Adrenal gland (tissue), 12 donors: ENCODE measurements around the gene DUOXA1. TPM values are rescaled to one million over a fixed set of nuclear protein-coding genes. Genes with fewer than 3 reads are reported as not detected.
A peak's percentile ranks its signal among the peaks of the same experiment; 100 is the strongest.

ENCODE experiments used
- DNase-seq, 7 donors: peaks; one replicate each; pipeline ENCODE4 v3.0.0-alpha.2; 2019 to 2020
- H3K27ac ChIP-seq, 5 donors: fragments of 200-600 bp; sonication (generic) in 4 of 5; 1 replicate in 3 of 5; 2 replicates in 2 of 5; pipeline versions ENCODE4 v1.5.1 to v1.8.0; 2016 to 2020; ENCODE audit warnings: mild to moderate bottlenecking in 1 of 5
- H3K27me3 ChIP-seq: fragments of 200-600 bp; 2 replicates; pipeline ENCODE4 v1.8.0; 2021
- H3K36me3 ChIP-seq, 2 donors: fragments of 200-600 bp; replicated peaks in 1 of 2; 1 replicate in 1 of 2; 2 replicates in 1 of 2; pipeline versions ENCODE4 v1.5.1 to v1.8.0; 2018 to 2022
- H3K4me1 ChIP-seq, 2 donors: fragments of 200-600 bp; replicated peaks in 1 of 2; 1 replicate in 1 of 2; 2 replicates in 1 of 2; pipeline versions ENCODE4 v1.5.1 to v1.8.0; 2018 to 2021
- H3K4me3 ChIP-seq, 4 donors: fragments of 200-600 bp; sonication (generic) in 3 of 4; one replicate each; pipeline ENCODE4 v1.5.1; 2016 to 2018
- H3K9me3 ChIP-seq, 3 donors: fragments of 200-600 bp; sonication (generic) in 1 of 3; replicated peaks in 1 of 3; 1 replicate in 2 of 3; 2 replicates in 1 of 3; pipeline versions ENCODE4 v1.5.1 to v1.8.0; 2016 to 2021
- POLR2A ChIP-seq, 2 donors: fragments of 450-650 bp; IDR thresholded peaks; one replicate each; pipeline ENCODE4 v1.6.1; 2017; ENCODE audit warnings: antibody characterized with exemption in 2 of 2, mild to moderate bottlenecking in 2 of 2, moderate library complexity in 1 of 2
- WGBS, 4 donors: extraction: QIAGEN DNeasy Blood & Tissue Kit in 2 of 4; methylation state at CpG; one replicate each; pipeline versions ENCODE4 v1.1.5 to v1.1.7; 2013 to 2017; 5-methylcytosine and 5-hydroxymethylcytosine counted together
- intact Hi-C, 2 donors: fragments of 100-400 bp; cut with DNase I; formaldehyde crosslinking; loops; one replicate each; pipeline versions ENCODE4 v1.14.1 to v1.15.0; 2022 to 2023
- polyA plus RNA-seq, 3 donors: library from polyadenylated mRNA; stranded (reverse); fragments of 200-250 nt in 2 of 3; fragments of 350-450 nt in 1 of 3; fragmentation: Illumina TruSeq in 1 of 3; extraction: RNeasy Lipid Tissue Mini Kit (QIAGEN cat#74804) in 1 of 3; gene quantifications; one replicate each; pipeline ENCODE4 v1.2.3, GENCODE V29; 2013 to 2014
- total RNA-seq, 9 donors: library from RNA; depleted of rRNA in 4 of 9; stranded (reverse); fragments of >200 nt in 4 of 9; fragments of 120-200 nt in 1 of 9; fragmentation: NEBNext Ultra II Directional in 1 of 9; extraction: Animal tissue kit (Norgen Biotek cat#: 25700) in 1 of 9; gene quantifications; one replicate each; pipeline versions ENCODE4 v1.1.0 to v1.2.4, GENCODE V29; 2013 to 2023
- TF ChIP-seq, protein P1 (sequence below), 6 experiments: fragments of 450-650 bp in 4 of 6; fragments of 200-600 bp in 2 of 6; sonication (generic) in 1 of 6; IDR thresholded peaks; 1 replicate in 5 of 6; 2 replicates in 1 of 6; pipeline versions ENCODE4 v1.5.1 to v1.8.0; 2016 to 2021; ENCODE audit warnings: antibody characterized with exemption in 6 of 6, mild to moderate bottlenecking in 2 of 6, moderate library complexity in 1 of 6
- donor health status: healthy with polysubstance abuse.
- donor health status: Bipolar disorder and iron deficiency.
- donor health status: DM: yes; HTN: yes; CAD: no.
- donor health status: DM: no; HTN: no; CAD: no.
- donor health status: DM: no; HTN: no; CAD: no.
- donor health status: DM: yes; HTN: yes; CAD: no.

DUOXA1 gene
- total and polyA plus RNA-seq, 12 donors: 0.11 to 21.3 (median 5.2) TPM

DNA sequence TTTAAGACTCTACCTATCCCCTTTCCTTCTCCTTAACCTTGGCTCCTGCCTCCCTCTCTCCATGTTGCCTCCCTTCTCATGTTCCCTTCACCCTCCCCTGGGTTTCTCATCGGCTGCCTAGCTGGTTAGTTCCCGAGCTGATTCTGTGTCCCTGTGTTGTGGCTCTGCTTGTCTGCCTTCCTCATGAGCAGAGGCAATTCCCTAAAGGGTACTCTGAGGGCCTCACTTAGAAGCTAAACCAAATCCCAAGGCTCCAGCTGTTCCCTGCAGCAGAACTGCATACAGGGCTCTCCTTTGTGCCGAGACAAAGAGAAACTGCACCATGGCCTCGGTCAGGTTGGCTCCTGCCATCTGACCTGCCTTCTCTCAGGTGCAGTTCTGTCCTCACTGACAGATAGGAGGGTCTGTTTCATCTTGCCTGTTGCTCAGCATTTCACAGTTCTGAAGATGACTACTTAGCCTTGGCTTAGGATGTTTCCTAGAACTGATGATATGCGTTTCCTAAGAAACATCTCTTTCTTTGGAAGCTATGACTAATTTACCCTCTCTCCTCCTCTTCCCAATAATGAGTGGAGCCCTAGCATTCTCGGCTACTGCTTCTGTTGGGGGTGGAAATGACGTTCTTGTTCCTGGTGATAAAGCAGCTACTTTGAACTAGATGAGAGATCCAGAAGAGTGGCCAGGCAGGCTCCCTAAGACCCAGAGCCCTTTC, 27.2 kb upstream of the DUOXA1 start:
- Histone ChIP-seq H3K27ac (peak overlapping the region in 1 of 5 donors; percentile 54), H3K4me1 (peaks cover 0 to 7% of the 10 kb centered on the region in 2 donors), H3K4me3 (no peak overlapping the region), H3K9me3 (no peaks in the 10 kb centered on the region), H3K27me3 (no peaks in the 10 kb centered on the region), H3K36me3 (no peaks in the 10 kb centered on the region)
- 69 to 81% (median 79%) methylated on average over 7 of the region's 7 CpGs for WGBS, 4 donors
- no peak for DNase-seq
- no peak for TF ChIP-seq POLR2A (IDR thresholded peaks at IDR 0.05)
- TF ChIP-seq, protein P1, sequence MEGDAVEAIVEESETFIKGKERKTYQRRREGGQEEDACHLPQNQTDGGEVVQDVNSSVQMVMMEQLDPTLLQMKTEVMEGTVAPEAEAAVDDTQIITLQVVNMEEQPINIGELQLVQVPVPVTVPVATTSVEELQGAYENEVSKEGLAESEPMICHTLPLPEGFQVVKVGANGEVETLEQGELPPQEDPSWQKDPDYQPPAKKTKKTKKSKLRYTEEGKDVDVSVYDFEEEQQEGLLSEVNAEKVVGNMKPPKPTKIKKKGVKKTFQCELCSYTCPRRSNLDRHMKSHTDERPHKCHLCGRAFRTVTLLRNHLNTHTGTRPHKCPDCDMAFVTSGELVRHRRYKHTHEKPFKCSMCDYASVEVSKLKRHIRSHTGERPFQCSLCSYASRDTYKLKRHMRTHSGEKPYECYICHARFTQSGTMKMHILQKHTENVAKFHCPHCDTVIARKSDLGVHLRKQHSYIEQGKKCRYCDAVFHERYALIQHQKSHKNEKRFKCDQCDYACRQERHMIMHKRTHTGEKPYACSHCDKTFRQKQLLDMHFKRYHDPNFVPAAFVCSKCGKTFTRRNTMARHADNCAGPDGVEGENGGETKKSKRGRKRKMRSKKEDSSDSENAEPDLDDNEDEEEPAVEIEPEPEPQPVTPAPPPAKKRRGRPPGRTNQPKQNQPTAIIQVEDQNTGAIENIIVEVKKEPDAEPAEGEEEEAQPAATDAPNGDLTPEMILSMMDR (IDR thresholded peaks at IDR 0.05): no peak
- intact Hi-C loops: no loop called here

DNA sequence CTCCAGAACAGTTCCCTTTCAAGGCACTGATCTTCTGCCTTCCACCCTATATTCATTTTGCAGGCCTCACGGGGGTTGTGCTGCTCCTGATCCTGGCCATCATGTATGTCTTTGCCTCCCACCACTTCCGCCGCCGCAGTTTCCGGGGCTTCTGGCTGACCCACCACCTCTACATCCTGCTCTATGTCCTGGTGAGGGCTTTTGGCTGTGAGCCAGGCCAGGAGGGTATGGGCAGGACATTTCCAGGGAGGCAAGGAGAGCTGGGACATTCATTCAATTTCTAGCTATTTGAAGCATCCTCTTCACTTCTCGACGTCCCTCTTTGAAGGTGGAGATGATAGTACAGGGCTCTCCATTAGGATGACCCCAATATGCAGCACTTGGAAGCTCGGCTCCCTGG, 26.1 kb upstream of the DUOXA1 start:
- intact Hi-C loops: no loop called here
- no peak overlapping the region for H3K27ac ChIP-seq
- DNase-seq: no peak
- no peaks in the 10 kb centered on the region for H3K27me3 ChIP-seq
- WGBS, 4 donors: 73 to 89% (median 81%) methylated on average over 8 of the region's 8 CpGs
- H3K9me3 ChIP-seq: no peaks in the 10 kb centered on the region
- H3K4me1 ChIP-seq: peaks cover 0 to 7% of the 10 kb centered on the region in 2 donors
- no peaks in the 10 kb centered on the region for H3K36me3 ChIP-seq
- H3K4me3 ChIP-seq: no peak overlapping the region
- TF ChIP-seq, protein P1 (IDR thresholded peaks at IDR 0.05): no peak
- TF ChIP-seq POLR2A (IDR thresholded peaks at IDR 0.05): no peak

DNA sequence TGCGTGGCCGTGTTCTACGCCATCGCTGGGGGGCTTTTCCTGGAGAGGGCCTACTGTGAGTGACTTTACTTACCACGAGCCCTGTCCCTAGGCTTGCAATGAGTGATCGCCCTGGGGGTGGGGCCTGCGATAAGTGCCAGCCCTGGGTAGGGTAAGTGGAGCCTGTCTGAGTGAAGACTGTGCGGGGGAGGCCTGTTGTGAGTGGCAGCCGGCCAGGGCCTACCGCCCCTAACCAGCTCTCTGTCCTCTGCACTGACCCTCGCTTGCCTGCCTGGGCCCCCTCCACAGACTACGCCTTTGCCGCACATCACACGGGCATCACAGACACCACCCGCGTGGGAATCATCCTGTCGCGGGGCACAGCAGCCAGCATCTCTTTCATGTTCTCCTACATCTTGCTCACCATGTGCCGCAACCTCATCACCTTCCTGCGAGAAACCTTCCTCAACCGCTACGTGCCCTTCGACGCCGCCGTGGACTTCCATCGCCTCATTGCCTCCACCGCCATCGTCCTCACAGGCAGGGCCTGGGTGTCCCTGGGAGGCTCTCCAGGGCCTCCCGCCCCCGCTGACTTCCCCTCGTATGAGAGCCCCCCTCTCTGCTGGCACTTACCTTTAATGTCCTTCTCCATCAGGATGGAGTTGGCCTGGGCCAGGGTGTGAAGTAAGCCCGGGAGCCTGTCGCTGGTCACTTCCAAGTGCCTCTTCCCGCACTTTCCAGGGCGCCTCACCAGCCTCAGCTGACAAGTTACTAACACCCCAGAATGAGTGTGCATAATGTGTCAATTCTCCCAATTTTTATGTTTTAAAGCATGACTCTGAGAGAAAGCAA, 22.5 kb upstream of the DUOXA1 start:
- WGBS, 4 donors: 93 to 97% (median 95%) methylated on average over 31 to 36 of the region's 36 CpGs
- no peaks in the 10 kb centered on the region for H3K9me3 ChIP-seq
- no peak overlapping the region for H3K4me3 ChIP-seq
- DNase-seq: no peak
- intact Hi-C loops: no loop called here
- H3K4me1 ChIP-seq: peaks cover 0 to 5% of the 10 kb centered on the region in 2 donors
- TF ChIP-seq, protein P1 (IDR thresholded peaks at IDR 0.05): no peak
- TF ChIP-seq POLR2A (IDR thresholded peaks at IDR 0.05): no peak
- no peaks in the 10 kb centered on the region for H3K36me3 ChIP-seq
- H3K27me3 ChIP-seq: no peaks in the 10 kb centered on the region
- no peak overlapping the region for H3K27ac ChIP-seq

DNA sequence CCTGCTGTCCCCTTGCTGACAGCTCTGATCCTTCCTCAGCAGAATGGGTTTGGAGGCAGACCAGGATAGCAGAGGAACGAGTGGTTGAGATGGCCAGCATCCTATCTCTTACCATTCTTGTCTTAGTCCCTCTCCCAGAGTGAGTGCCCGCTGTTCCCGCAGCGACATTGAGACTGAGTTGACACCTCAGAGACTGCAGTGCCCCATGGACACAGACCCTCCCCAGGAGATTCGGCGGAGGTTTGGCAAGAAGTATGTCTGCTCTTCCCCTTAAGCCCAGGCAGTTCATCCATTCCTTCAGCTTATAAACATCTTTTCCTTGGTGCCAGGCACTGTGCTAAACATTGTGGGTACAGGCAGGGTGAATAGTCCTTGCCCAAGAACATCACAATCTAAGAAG, 21.3 kb upstream of the DUOXA1 start:
- H3K4me3 ChIP-seq: no peak overlapping the region
- no peaks in the 10 kb centered on the region for H3K9me3 ChIP-seq
- H3K27ac ChIP-seq: no peak overlapping the region
- no peaks in the 10 kb centered on the region for H3K27me3 ChIP-seq
- TF ChIP-seq, protein P1 (IDR thresholded peaks at IDR 0.05): no peak
- TF ChIP-seq POLR2A (IDR thresholded peaks at IDR 0.05): no peak
- H3K36me3 ChIP-seq: no peaks in the 10 kb centered on the region
- intact Hi-C loops: no loop called here
- no peak for DNase-seq
- 80 to 93% (median 90%) methylated on average over 6 of the region's 6 CpGs for WGBS, 4 donors
- no peaks in the 10 kb centered on the region for H3K4me1 ChIP-seq
